ENCODE results near the gene FGF23. TPM values are rescaled to one million over a fixed set of nuclear protein-coding genes. Genes with fewer than 3 reads are reported as not detected.

The FGF23 gene
- polyA plus RNA-seq, 1 donor (not counting 4 experiments of a cell fraction or from before 2014, with no cell fraction given): not detected

- Histone ChIP-seq H3K27me3 (ENCODE audit: control insufficient read depth, extremely low read depth, insufficient read depth, low read length) (no peaks in the 10 kb centered on the region), H3K36me3 (ENCODE audit: control insufficient read depth in 2 of 2, extremely low read depth in 1 of 2, insufficient read depth in 2 of 2, low read length in 2 of 2) (no peaks in the 10 kb centered on the region), H3K9me1 (ENCODE audit: control insufficient read depth, extremely low read depth, insufficient read depth, low read length) (no peaks in the 10 kb centered on the region), H3K4me2 (ENCODE audit: control insufficient read depth, extremely low read depth, insufficient read depth, low read depth, low read length) (no peak overlapping the region), H3K9ac (ENCODE audit: control insufficient read depth, extremely low read depth, insufficient read depth, low read length) (no peak overlapping the region), H2AFZ (ENCODE audit: control insufficient read depth, low read length) (no peak overlapping the region), H4K20me1 (ENCODE audit: control insufficient read depth, extremely low read depth, insufficient read depth, low read length) (no peaks in the 10 kb centered on the region), H3K9me3 (ENCODE audit: control insufficient read depth, low read depth, low read length) (no peaks in the 10 kb centered on the region), H3K4me3 (ENCODE audit: control insufficient read depth in 2 of 3, extremely low read depth in 1 of 3, insufficient read depth in 2 of 3, low read depth in 1 of 3, low read length in 3 of 3) (no peak overlapping the region), H3K4me1 (ENCODE audit: control insufficient read depth, extremely low read depth, insufficient read depth, low read length) (no peaks in the 10 kb centered on the region), H3K79me2 (ENCODE audit: control insufficient read depth, insufficient read depth, low read length) (no peaks in the 10 kb centered on the region), H3K27ac (ENCODE audit: control insufficient read depth, insufficient read depth, low read length) (no peak overlapping the region)
- no peak for TF ChIP-seq EZH2 (IDR thresholded peaks at IDR 0.05; ENCODE audit: low read length)
- no peak for TF ChIP-seq CTCF (optimal IDR thresholded peaks at IDR 0.05 in 1 of 3, IDR thresholded peaks at IDR 0.05 in 1 of 3, conservative IDR thresholded peaks at IDR 0.05 in 1 of 3; ENCODE audit: extremely low read depth in 1 of 3, insufficient read depth in 2 of 3, low read length in 3 of 3)
- FAIRE-seq (no peak), DNase-seq (ENCODE audit: low read depth, low spot score) (no peak)
- dilution Hi-C loops (cut with MboI; ENCODE audit: extremely low pct_ligation_motif_present, low sequenced_read_pairs): no loop called here
These were observed 13.7 kb upstream of the FGF23 start for GRCh38 chr12:4393211-4393610.

GRCh38 chr12:4392223-4392742 lies 12.8 kb upstream of the FGF23 start:
- DNase-seq (ENCODE audit: low read depth, low spot score) (no peak), FAIRE-seq (no peak)
- no peak overlapping the region for H2AFZ ChIP-seq (ENCODE audit: control insufficient read depth, low read length)
- no peaks in the 10 kb centered on the region for H3K36me3 ChIP-seq (ENCODE audit: control insufficient read depth in 2 of 2, extremely low read depth in 1 of 2, insufficient read depth in 2 of 2, low read length in 2 of 2)
- H3K9me3 ChIP-seq (ENCODE audit: control insufficient read depth, low read depth, low read length): no peaks in the 10 kb centered on the region
- H3K79me2 ChIP-seq (ENCODE audit: control insufficient read depth, insufficient read depth, low read length): no peaks in the 10 kb centered on the region
- H3K4me2 ChIP-seq (ENCODE audit: control insufficient read depth, extremely low read depth, insufficient read depth, low read depth, low read length): no peak overlapping the region
- no peak overlapping the region for H3K4me3 ChIP-seq (ENCODE audit: control insufficient read depth in 2 of 3, extremely low read depth in 1 of 3, insufficient read depth in 2 of 3, low read depth in 1 of 3, low read length in 3 of 3)
- H3K9ac ChIP-seq (ENCODE audit: control insufficient read depth, extremely low read depth, insufficient read depth, low read length): no peak overlapping the region
- TF ChIP-seq EZH2 (IDR thresholded peaks at IDR 0.05; ENCODE audit: low read length) (no peak), CTCF (optimal IDR thresholded peaks at IDR 0.05 in 1 of 3, IDR thresholded peaks at IDR 0.05 in 1 of 3, conservative IDR thresholded peaks at IDR 0.05 in 1 of 3; ENCODE audit: extremely low read depth in 1 of 3, insufficient read depth in 2 of 3, low read length in 3 of 3) (no peak)
- no peaks in the 10 kb centered on the region for H3K9me1 ChIP-seq (ENCODE audit: control insufficient read depth, extremely low read depth, insufficient read depth, low read length)
- no peaks in the 10 kb centered on the region for H3K27me3 ChIP-seq (ENCODE audit: control insufficient read depth, extremely low read depth, insufficient read depth, low read length)
- H4K20me1 ChIP-seq (ENCODE audit: control insufficient read depth, extremely low read depth, insufficient read depth, low read length): no peaks in the 10 kb centered on the region
- H3K4me1 ChIP-seq (ENCODE audit: control insufficient read depth, extremely low read depth, insufficient read depth, low read length): no peaks in the 10 kb centered on the region
- dilution Hi-C loops (cut with MboI; ENCODE audit: extremely low pct_ligation_motif_present, low sequenced_read_pairs): no loop called here
- no peak overlapping the region for H3K27ac ChIP-seq (ENCODE audit: control insufficient read depth, insufficient read depth, low read length)
